Natural killer cell (primary cell): ENCODE data around the gene TENM3. TPM values are rescaled to one million over a fixed set of nuclear protein-coding genes. Genes with fewer than 3 reads are reported as not detected.

Source experiments
- ATAC-seq, 3 donors: fragments of 150-1000 bp in 2 of 3; fragments of 200-7000 bp in 1 of 3; cut with Tn5 transposase; 1 replicate in 1 of 3; 2 replicates in 2 of 3; pipeline ENCODE4 v1.10.0; 2021; ENCODE audit warnings: mild to moderate bottlenecking in 2 of 3, moderate library complexity in 2 of 3
- DNase-seq, 2 donors: peaks; one replicate each; pipeline versions ENCODE4 v3.0.0 to v3.0.0-alpha.2; 2013 to 2021; ENCODE audit warnings: mixed read lengths in 1 of 2
- H3K27ac ChIP-seq: one replicate; pipeline ENCODE4 v1.5.1; 2013; ENCODE audit warnings: mild to moderate bottlenecking, low read length
- H3K27me3 ChIP-seq: one replicate; pipeline ENCODE4 v1.6.1; 2013; ENCODE audit warnings: low read length; ENCODE audit not compliant: control insufficient read depth, insufficient read depth
- H3K36me3 ChIP-seq: one replicate; pipeline ENCODE4 v1.6.1; 2013; ENCODE audit warnings: low read length; ENCODE audit not compliant: control insufficient read depth, insufficient read depth
- H3K4me1 ChIP-seq: one replicate; pipeline ENCODE4 v1.6.1; 2013; ENCODE audit warnings: low read length; ENCODE audit not compliant: control insufficient read depth, insufficient read depth
- H3K4me3 ChIP-seq: one replicate; pipeline ENCODE4 v1.5.1; 2013; ENCODE audit warnings: low read length
- H3K9me3 ChIP-seq: one replicate; pipeline ENCODE4 v1.6.1; 2013; ENCODE audit warnings: low read length; ENCODE audit not compliant: control insufficient read depth, insufficient read depth
- H3K27ac Mint-ChIP-seq, 2 donors: one replicate each; pipeline ENCODE4 v1.8.0; 2022; ENCODE audit warnings: mild to moderate bottlenecking in 2 of 2, mixed read lengths in 2 of 2, moderate library complexity in 1 of 2
- H3K27me3 Mint-ChIP-seq, 2 donors: one replicate each; pipeline ENCODE4 v1.8.0; 2022; ENCODE audit warnings: low read depth in 2 of 2, mixed read lengths in 2 of 2
- H3K36me3 Mint-ChIP-seq: one replicate; pipeline ENCODE4 v1.8.0; 2022; ENCODE audit warnings: mixed read lengths
- H3K4me1 Mint-ChIP-seq, 2 donors: one replicate each; pipeline ENCODE4 v1.8.0; 2022; ENCODE audit warnings: mixed read lengths in 2 of 2
- H3K4me3 Mint-ChIP-seq: one replicate; pipeline ENCODE4 v1.8.0; 2022; ENCODE audit warnings: mild to moderate bottlenecking, moderate library complexity, mixed read lengths
- H3K9me3 Mint-ChIP-seq, 2 donors: one replicate each; pipeline ENCODE4 v1.8.0; 2022; ENCODE audit warnings: mixed read lengths in 2 of 2
- WGBS: methylation state at CpG from one replicate; pipeline ENCODE4 v1.1.7; 2013; ENCODE audit warnings: missing lambda C conversion rate; ENCODE audit not compliant: insufficient coverage; 5-methylcytosine and 5-hydroxymethylcytosine counted together
- intact Hi-C: fragments of 100-400 bp; cut with micrococcal nuclease; formaldehyde crosslinking; loops from one replicate; pipeline ENCODE4 v1.14.2; 2022
- total RNA-seq, 4 donors: library from RNA; stranded (reverse); fragments of 120-200 nt in 1 of 4; gene quantifications; one replicate each; pipeline versions ENCODE4 v1.2.3 to v1.2.4, GENCODE V29; 2013 to 2022
- TF ChIP-seq, protein P1 (sequence below): fragments of 200-600 bp; IDR thresholded peaks from one replicate; pipeline ENCODE4 v1.8.0; 2022; ENCODE audit warnings: antibody characterized with exemption

TENM3 gene
- total RNA-seq, 3 donors from 2014 or later (not counting 1 experiment from before 2014, with no cell fraction given), result not detected

DNA sequence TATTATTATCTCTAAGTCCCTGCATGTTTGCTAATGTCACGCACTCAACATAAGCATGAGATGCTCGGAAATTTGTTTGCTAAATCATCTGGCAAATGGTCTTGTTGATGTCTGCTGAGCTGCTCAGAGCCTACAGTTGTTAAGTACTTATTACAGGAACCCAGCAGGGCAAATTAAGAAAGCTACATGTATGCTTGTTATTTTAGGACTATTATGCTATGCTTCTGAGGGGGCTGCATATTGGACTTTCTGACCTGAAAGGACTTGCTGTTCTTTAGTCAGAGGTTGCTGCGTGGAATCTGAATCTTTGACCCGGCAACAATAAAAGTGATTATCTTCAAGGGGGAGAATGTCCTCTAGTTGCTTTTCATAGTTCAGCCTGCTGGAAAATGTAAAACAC lies 36.3 kb upstream of the TENM3 start:
- H3K4me3 ChIP-seq, result no peak overlapping the region
- no peaks in the 10 kb centered on the region for H3K4me1 Mint-ChIP-seq
- no peaks in the 10 kb centered on the region for H3K36me3 ChIP-seq
- DNase-seq (no peak), ATAC-seq (no peak)
- TF ChIP-seq, protein P1, sequence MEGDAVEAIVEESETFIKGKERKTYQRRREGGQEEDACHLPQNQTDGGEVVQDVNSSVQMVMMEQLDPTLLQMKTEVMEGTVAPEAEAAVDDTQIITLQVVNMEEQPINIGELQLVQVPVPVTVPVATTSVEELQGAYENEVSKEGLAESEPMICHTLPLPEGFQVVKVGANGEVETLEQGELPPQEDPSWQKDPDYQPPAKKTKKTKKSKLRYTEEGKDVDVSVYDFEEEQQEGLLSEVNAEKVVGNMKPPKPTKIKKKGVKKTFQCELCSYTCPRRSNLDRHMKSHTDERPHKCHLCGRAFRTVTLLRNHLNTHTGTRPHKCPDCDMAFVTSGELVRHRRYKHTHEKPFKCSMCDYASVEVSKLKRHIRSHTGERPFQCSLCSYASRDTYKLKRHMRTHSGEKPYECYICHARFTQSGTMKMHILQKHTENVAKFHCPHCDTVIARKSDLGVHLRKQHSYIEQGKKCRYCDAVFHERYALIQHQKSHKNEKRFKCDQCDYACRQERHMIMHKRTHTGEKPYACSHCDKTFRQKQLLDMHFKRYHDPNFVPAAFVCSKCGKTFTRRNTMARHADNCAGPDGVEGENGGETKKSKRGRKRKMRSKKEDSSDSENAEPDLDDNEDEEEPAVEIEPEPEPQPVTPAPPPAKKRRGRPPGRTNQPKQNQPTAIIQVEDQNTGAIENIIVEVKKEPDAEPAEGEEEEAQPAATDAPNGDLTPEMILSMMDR, result no peak
- H3K27ac ChIP-seq, result no peak overlapping the region
- WGBS, result 72% methylated on average over 4 of the region's 4 CpGs
- H3K4me1 ChIP-seq, result no peaks in the 10 kb centered on the region
- intact Hi-C loops, result no loop called here
- no peaks in the 10 kb centered on the region for H3K27me3 Mint-ChIP-seq
- no peaks in the 10 kb centered on the region for H3K27me3 ChIP-seq
- no peak overlapping the region for H3K4me3 Mint-ChIP-seq
- H3K36me3 Mint-ChIP-seq, result no peaks in the 10 kb centered on the region
- H3K9me3 Mint-ChIP-seq, result peaks cover 3 to 8% of the 10 kb centered on the region in 2 donors
- no peaks in the 10 kb centered on the region for H3K9me3 ChIP-seq
- no peak overlapping the region for H3K27ac Mint-ChIP-seq

DNA sequence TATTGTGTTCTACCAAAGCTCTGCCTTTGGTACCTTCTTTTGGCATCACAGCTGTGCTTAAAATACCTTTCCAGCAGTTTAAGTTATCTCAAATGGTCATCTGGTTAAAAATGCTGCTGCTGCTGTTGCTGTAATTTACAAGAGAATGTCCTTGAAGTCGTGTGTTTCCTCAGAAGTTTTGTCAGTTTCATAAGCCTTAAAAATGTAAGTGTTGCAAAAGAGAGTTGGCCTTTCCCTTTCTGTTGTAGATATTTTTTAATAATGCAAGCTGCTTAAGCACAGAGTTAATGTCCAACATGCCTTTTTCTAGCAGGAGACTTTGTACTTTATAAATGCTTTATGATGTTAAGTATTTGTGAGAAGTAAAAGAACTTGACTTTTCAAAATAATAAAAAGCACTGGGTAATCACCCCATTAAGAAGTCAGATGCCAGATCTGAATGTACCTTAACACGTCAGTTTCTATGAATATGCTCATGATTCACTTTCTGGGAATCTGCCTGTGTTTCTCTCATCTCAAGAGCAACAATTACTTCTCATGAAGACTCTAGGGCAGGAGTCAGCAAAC lies 35.3 kb upstream of the TENM3 start:
- WGBS, result 43% methylated on average over 2 of the region's 2 CpGs
- H3K4me3 Mint-ChIP-seq, result no peak overlapping the region
- H3K36me3 ChIP-seq, result no peaks in the 10 kb centered on the region
- H3K4me3 ChIP-seq, result no peak overlapping the region
- no peaks in the 10 kb centered on the region for H3K4me1 Mint-ChIP-seq
- TF ChIP-seq, protein P1, result no peak
- no peak overlapping the region for H3K27ac Mint-ChIP-seq
- H3K27ac ChIP-seq, result no peak overlapping the region
- peaks cover 3 to 8% of the 10 kb centered on the region in 2 donors for H3K9me3 Mint-ChIP-seq
- no peak for ATAC-seq
- H3K9me3 ChIP-seq, result no peaks in the 10 kb centered on the region
- H3K27me3 Mint-ChIP-seq, result no peaks in the 10 kb centered on the region
- intact Hi-C loops, result no loop called here
- no peaks in the 10 kb centered on the region for H3K27me3 ChIP-seq
- H3K36me3 Mint-ChIP-seq, result no peaks in the 10 kb centered on the region
- H3K4me1 ChIP-seq, result no peaks in the 10 kb centered on the region
- no peak for DNase-seq

DNA sequence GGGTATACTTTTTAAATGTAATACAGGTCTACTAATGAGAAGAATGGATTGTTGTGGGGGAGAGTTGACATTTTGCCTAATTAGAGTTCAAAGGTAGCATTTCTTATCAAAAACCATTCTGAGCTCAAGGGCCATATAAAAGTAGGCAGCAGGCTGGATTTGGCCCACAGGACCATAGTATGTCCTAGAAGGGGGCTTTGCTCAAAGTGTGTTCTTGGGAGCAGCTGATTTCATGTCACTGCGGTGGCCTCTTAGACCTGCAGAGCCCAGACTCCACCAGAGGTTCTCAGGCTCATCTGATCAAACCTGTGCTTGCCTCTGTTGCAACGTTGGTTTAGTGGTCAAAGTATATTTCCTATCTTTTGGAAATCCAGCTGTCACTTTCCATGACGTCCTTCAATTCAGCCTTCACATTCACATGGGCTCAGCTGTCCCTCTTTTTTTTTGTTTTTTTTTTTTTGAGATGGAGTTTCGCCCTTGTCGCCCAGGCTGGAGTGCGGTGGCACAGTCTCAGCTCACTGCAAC lies 34.6 kb upstream of the TENM3 start:
- DNase-seq (no peak), ATAC-seq (no peak)
- 89% methylated on average over 6 of the region's 6 CpGs for WGBS
- no peaks in the 10 kb centered on the region for H3K27me3 Mint-ChIP-seq
- no peaks in the 10 kb centered on the region for H3K4me1 Mint-ChIP-seq
- no peak overlapping the region for H3K4me3 Mint-ChIP-seq
- no peak overlapping the region for H3K4me3 ChIP-seq
- H3K4me1 ChIP-seq, result no peaks in the 10 kb centered on the region
- no peaks in the 10 kb centered on the region for H3K9me3 ChIP-seq
- H3K36me3 ChIP-seq, result no peaks in the 10 kb centered on the region
- H3K27ac Mint-ChIP-seq, result no peak overlapping the region
- H3K36me3 Mint-ChIP-seq, result no peaks in the 10 kb centered on the region
- no peak overlapping the region for H3K27ac ChIP-seq
- H3K27me3 ChIP-seq, result no peaks in the 10 kb centered on the region
- peaks cover 3 to 8% of the 10 kb centered on the region in 2 donors for H3K9me3 Mint-ChIP-seq
- intact Hi-C loops, result no loop called here
- TF ChIP-seq, protein P1, result no peak
